ENCODE data around the gene NUDT3.
"Not testable (repeated sequence)": the region's sequence is repeated elsewhere in the genome, so short reads cannot be mapped to it uniquely, and the experiment has no call there.

NUDT3 gene

DNA sequence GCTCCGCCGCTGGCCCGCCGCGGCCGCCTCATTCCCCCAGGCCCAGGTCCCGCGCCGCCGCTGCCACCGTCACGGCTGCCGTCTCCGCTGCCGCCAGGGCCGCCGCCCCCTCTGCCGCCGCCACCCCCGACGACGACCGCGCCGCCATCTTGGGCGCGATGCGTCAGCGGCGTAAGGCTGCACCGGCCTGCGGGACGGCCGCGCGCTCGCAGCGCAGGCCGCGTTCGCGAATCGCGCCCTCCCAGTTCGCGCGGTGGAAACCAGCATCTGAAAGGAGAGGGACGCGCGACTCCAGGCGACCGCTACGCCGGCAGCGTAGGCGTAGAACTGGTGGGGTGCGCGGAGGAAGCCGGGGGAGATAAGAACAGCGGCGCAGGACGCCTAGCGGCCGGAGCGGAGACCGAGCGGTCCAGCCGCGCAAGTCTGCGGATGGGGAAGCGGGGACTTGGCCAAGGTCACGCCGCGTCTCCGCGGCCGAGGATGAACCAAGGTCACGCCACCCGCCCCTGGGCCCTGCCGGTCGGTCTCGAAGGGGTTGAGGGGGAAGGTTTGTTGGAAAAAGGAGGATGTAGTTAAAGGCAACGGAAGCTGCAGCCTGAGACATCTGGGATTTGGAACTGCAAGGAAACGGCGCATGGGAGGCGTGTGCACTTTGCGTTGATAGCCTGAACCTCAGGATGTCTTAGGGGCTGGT lies at the start of gene NUDT3:
Gene NUDT3 (minus strand): TSS at position 173 of the 694 bp plus-strand sequence. CDS start 307 bp downstream, outside the sequence.
- DNase-seq (ENCODE audit: low read depth) = peak; percentile 93

DNA sequence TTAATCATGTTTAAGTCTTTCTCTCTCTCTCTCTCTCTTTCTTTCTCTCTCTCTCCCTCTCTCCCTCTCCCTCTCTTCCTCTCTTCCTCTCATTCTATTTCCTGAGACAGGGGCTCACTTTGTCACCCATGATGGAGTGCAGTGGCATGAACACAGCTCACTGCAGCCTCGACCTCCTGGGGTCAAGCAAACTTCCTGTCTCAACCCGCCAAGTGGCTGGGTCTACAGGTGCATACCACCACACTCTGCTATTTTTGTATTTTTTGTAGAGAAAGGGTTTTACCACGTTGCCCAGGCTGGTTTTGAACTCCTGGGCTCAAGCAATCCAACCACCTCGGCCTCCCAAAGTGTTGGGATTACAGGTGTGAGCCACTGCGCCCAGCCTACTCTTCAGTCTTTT lies 49.1 kb upstream of the NUDT3 start:
- DNase-seq (ENCODE audit: low read depth) = no peak

DNA sequence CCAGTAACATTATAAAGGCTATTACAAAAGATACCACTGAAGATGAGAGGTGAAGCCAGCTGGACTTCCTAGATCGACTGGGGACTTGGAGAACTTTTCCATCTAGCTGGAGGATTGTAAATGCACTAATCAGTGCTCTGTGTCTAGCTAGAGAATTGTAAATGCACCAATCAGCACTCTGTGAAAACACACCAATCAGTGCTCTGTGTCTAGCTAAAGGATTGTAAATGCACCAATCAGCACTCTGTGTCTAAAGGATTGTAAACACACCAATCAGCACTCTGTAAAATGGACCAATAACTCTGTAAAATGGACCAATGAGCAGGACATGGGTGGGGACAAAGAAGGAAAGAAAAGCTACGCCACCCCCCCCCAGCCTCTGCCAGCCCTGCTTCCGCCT lies 47.0 kb upstream of the NUDT3 start:
- DNase-seq (ENCODE audit: low read depth) = no peak

DNA sequence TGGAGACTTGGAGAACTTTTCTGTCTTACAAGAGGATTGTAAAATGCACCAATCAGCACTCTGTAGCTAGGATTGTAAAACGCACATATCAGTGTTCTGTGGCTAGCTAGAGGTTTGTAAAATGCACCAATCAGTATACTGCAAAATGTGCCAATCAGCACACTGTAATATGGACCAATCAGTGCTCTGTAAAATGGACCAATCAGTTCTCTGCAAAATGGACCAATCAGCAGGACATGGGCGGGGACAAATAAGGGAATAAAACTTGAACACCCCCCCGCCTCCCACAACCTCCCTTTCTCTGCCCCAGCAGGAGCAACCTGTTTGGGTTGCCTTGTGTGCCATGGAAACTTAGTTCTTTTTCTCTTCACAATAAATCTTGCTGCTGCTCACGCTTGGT lies 46.2 kb upstream of the NUDT3 start:
- DNase-seq (ENCODE audit: low read depth) = no peak

DNA sequence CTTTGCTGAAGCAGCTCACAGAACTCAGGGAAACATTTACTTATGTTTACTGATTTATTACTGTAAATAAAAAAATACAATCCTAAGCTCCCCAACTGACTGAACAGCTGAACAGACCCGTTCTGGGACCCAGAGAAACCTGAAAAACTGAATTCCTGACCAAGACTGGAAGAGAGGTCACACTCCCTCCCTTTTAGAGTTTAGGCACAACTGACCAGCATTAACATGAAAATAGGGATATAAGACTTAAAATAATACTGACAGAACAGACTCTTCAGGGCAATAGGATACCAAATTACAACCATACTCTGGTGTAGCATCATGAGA lies 45.1 kb upstream of the NUDT3 start:
- no peak for DNase-seq (ENCODE audit: low read depth)

DNA sequence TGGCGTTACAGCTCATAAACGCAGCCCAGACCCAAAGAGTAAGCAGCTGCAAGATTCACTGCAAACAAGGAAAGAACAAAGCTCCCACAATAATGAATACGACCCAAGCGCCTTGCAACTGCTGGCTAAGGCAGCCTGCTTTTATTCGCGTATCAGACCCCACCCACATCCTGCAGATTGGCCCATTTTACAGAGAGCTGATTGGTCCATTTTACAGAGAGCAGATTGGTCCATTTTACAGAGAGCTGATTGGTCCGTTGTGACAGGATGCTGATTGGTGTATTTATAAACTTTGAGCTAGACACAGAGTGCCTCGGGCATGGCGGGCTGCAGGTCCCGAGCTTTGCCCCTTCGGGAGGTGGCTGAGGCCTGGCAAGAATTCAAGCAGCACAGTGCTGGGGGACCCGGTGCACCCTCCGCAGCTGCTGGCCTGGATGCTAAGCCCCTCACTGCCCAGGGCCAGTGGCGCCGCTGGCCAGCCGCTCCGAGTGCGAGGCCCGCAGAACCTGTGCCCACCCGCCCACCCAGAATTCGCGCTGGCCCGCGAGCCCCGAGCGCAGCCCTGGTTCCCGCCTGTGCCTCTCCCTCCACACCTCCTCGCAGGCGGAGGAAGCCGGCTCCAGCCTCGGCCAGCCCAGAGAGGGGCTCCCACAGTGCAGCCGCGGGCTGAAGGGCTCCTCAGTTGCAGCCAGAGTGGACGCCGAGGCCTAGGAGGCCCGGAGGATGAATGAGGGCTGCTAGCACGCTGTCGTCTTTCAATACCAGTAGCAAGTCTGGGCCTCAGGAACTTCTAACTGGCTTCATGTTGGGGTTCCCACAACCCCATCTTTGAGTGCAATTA lies 44.6 kb upstream of the NUDT3 start:
- no peak for DNase-seq (ENCODE audit: low read depth)

DNA sequence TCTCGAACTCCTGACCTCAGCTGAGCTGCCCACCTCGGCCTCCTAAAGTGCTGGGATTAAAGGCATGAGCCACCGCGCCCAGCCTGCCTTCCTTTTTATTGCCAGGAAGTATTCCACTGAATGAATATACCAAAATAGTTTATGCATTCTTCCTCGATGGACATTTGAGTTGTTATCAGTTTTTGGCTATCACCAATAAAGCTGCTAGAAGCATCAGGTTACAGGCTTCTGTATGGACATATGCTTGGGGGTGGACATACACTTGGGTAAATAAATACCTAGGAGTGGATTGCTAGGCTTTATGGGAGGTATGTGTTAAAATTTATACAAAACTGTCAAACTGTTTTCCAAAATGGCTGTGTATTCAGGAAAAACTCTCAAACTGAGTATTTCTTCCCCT lies 43.4 kb upstream of the NUDT3 start:
- DNase-seq (ENCODE audit: low read depth) = no peak

DNA sequence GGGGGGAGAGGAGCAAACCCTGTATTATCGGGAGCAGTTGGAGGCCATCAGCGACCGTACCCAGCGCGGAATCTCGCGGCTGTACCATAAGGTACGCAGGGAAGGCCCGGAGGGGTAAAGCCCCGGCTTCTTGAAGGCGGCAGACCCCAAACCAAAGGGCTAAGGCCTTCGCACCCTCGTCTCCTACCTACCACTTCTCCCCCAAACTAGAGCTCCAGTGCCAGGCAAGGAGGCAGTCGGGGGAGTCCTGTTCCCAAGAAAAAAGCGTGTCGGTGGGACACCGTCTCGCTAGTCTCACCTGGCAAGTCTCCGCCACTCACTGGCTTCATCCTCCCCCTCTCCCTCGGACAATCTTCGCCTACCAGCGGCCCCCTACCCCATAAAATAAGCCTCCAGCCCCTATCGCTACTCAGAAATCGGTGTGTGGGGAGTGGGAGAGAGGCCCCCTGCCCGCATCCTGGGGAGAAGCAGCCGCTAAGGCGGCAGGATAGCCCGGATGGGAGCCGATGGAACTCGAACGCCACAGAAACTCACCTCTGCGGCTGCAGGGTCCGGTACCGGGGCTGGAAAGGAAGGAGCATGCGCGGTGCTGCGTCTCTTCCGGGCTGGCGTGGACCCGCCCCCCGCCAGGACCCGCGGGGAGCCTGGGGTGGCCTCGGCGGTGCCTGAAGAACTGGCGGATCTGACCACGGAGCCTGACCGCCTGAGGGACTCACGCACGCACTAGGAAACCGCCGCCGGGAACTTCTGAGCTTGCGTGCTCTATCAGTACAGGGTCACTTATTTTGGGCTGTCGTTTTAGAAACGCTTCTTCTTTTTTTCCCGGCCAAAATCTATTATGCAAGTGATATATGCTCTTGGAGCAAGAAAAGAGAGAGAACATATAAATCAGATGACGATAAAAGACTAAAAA lies 33.3 kb upstream of the NUDT3 start, which contains the start of gene RPS10:
Gene RPS10 (minus strand): TSS at position 572 of the 913 bp plus-strand sequence. CDS start 848 bp downstream, outside the sequence.
- DNase-seq (ENCODE audit: low read depth) = peak; percentile 81

DNA sequence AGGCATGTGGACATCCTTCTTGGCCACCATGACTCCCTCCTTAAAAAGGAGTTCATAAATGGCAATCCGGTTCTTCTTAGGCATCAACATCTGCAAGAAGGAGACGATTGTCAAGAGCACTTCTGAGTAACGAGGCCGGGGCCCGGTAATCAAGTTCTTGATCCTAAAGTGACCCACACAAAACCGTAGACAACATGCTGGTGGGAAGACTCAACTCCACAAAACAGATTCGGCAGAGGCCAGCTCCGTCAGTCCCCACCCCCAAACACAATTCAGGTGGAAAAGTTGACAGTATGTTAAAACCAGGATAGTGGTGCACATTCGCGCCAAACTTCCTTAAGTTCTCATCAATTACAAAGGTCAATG lies 32.6 kb upstream of the NUDT3 start:
- DNase-seq (ENCODE audit: low read depth) = peak; percentile 1

DNA sequence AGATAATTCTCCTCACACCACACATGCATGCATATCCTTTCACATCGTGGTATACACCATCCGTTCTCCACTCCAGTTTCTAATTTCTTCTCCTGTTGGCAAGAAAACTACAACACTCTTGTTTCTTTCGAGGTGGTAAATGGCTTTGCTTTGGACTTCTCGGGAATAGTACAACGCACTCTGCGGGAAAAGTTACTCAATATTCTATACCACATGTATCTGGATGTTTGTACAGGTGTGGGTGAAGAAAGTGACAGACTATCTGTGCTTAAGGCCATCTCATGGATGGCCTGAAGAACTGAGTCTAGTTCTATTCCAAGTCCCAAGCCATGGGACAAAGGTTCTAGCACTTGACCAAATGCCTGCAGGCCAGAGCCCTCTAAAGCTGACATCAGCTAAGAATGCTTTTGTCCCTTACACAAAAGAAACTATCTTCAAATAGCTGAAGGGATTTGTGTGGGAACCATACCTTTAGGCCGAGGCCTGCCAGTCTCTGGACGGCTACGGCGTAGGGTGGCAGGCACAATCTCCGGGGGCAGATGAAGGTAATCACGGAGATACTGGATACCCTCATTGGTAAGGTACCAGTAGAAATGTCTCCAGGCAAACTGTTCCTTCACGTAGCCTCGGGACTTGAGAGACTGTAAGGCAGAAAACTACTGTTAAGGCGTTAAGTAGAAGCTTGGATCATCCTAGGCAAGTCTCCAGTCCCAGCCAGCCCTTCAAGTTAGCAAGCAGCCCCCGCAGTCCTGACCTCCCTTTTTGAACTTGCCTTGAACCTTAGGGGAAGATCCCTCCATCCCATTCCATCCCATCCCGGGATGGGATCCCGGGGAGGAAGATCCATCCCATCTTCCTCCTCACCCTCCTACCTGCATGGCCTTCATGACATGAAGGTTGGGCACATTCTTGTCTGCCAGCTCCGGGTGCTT lies 32.0 kb upstream of the NUDT3 start:
- no peak for DNase-seq (ENCODE audit: low read depth)

DNA sequence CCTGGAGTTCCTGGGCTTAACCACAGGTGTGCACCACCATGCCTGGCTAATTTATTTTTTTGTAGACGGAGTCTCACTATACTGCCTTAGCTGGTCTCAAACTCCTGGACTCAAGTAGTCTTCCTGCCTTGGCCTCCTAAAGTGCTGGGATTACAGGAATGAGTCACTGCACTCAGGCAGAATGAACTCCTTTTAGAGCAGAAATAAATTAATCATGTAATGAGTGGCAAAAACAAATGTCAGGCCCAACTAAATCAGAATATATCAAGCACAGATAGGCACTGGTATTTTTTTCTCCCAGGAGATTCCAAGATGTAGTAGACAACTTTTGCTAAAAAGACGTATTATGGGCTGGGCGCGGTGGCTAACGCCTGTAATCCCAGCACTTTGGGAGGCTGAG lies 30.8 kb upstream of the NUDT3 start:
- DNase-seq (ENCODE audit: low read depth) = no peak

DNA sequence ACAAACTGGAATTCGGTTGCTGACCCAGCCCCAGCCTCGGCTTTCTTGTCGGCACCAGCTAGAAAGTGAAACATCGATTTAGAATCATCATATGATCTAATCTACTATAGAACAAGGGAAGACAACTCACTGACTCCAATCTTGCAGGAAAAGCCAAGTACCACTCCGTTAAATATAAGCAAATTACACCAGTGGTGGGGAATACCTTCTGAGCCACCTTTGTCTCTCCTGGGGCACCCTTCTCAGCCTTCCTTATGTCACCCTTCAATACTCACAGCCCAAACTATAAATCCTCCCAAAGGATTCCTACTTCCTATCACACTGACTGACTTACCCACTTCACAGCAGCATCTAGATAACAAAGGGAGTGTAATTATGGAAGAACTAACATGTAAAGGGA lies 25.9 kb upstream of the NUDT3 start:
- DNase-seq (ENCODE audit: low read depth) = no peak

DNA sequence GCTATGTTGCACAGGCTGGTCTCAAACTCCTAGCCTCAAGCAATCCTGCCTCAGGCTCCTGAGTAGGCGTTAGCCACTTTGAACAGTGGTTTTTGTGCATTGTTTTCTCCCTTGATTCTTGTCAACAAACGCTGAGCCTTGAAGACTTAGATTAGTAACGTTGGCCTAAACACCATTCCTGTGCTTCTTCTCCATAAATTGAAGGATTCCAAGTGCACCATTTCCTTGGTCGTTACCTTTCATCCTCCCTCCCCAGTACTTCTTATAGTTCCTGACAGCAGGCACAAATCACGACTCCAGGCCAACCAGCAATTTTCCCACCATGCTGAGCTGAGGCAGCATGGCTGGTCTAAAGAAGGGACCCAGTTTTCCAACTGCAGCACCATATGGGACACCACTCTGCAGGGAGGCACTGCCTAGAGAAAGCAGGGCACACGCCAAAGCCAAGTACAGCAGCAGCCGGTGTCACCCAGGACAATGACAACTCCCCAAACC lies 24.5 kb upstream of the NUDT3 start:
- DNase-seq (ENCODE audit: low read depth) = no peak

DNA sequence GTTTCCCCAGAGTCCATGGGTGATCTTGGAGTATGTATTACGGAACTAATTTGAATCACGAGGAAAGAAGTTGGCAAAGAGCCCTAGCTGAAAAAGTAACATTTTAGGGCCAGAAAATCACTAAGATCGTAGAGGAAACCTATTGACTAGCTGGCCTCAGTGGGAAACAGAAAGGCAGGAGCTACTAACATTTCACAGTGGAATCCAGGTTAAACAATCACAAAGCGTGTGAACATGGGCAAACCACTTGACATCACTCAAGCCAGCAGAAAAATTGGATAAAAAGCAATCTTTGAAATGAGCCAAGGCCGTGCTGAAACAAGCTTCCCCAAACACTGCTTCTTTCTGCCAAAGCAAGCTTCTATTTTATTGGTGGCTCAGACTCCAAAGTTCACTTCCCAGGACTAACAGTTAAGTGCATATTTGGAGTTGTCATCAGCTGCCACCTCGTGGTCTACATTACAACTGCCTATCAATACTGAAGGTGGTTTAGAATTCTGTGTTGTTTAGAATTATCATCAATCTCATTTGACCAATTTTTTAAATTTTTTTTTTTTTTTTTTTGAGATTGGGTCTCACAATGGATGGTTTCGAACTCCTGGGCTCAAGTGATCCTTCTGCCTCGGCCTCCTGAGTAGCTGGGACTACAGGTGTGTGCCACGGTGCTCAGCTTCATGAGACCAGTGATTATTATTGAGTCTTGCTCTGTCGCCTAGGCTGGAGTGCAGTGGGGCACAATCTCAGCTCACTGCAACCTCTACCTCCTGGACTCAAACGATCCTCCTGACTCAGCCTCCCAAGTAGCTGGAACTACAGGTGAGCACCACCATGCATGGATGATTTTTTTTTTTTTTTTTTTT lies 22.8 kb upstream of the NUDT3 start:
- DNase-seq (ENCODE audit: low read depth) = no peak

DNA sequence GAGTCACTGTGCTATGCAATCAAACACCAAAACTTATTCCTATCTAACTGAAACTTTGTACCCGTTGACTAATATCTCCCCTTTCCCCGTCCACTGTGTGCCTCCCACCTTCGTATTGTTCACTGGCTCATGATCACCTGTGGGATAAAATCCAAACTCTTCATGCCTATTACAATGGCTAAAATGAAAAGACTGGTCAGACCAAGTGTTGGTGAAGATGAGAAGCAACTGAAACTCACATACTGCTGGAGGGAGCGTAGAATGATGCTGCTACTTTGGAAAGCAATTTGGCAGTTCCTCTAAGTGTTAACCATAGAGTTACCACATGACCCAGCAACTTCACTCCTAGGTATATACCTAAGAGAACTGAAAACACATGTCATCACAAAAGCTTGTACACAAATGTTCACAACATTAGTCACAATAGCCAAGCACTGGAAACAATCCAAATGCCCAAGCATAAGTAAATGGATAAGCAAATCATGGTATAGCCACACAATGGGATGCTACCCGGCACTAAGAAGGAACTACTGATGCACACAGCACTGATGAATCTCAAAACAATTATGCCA lies 20.3 kb upstream of the NUDT3 start:
- no peak for DNase-seq (ENCODE audit: low read depth)

DNA sequence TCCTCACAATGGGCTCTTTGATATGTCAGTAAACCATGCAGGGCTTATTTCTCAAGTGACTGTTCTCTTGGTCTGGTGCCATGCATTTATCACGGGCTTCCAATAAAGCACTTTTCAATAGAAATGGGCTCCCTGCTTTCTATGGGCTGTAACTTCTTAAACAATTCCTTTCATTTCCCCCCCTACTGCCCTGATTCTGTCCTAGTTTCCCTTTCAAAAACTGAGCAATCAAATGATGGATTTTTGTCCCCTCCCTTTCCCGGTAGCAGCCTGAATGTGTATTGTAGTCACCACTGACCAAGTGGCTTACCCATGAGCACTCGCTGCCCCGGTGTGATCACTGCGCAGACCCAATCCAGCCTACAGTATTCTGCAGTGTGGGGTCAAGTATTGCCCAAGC lies 19.5 kb upstream of the NUDT3 start:
- no peak for DNase-seq (ENCODE audit: low read depth)

DNA sequence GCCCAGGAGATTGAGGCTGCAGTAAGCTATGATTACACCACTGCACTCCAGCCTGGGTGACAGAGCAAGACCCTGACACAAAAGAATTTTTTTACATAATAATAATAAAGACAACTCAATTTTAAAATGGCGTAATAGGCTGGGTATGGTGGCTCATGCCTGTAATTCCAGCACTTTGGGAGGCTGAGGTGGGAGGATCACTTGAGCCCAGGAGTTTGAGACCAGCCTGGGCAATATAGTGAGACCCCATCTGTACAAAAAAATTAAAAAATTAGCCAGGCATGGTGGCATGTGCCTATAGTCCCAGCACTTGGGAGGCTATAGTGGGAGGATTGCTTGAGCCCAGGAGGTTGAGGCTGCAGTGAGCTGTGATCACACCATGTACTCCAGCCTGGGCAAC lies 15.4 kb upstream of the NUDT3 start:
- DNase-seq (ENCODE audit: low read depth) = not testable (repeated sequence)

DNA sequence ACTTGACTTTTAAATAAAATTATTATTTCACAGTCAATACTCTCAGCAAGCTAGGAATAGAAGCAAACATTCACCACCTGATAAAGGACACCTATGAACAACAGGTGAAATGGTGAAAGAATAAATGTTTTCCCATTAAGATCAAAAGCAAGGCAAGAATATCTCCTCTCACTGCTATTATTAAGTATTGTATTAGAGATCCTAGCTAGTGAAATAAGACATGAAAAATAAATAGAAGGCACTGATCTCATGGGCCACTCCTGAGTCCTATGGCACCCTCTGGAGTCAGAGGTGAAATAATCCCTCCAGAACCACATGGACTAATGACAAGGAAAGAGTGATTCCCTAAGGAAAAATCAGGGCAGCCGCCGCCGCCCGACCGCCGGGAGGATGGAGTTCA lies 4.0 kb upstream of the NUDT3 start:
- DNase-seq (ENCODE audit: low read depth) = no peak

DNA sequence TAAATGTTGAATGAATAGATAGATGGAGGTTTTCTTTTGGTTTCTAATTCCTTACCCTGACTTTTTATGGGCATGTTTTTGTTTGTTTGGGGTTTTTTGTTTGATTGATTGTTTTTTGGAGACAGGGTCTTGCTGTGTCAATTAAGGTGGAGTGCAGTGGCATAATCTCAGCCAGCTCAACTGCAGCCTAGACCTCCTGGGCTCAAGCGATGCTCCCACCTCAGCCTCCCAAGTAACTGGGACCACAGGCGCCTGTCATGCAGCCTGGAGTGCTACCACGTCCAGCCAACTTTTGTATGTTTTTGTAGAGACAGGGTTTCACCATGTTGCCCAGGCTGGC lies 1.5 kb upstream of the NUDT3 start:
- no peak for DNase-seq (ENCODE audit: low read depth)

Data from stimulated activated CD8-positive, alpha-beta memory T cell treated with anti-CD3 and anti-CD28 coated beads, Interleukin-12 subunit alpha, Interleukin-12 subunit beta, amount 100 ng/mL, for 4 hours (primary cell).